HepG2 (cell line): ENCODE measurements around the gene ARL16. TPM values are rescaled to one million over a fixed set of nuclear protein-coding genes. Genes with fewer than 3 reads are reported as not detected.
A peak's percentile ranks its signal among the peaks of the same experiment; 100 is the strongest.

Experiments
- ATAC-seq: fragments of 200-7000 bp; cut with Tn5 transposase; 3 replicates; pipeline ENCODE4 v1.9.1; 2020; ENCODE audit warnings: mild to moderate bottlenecking, moderate library complexity
- BruUV-seq: library from RNA; stranded (reverse); fragments of 400-500 nt; replicated peaks from 2 replicates; lab custom pipeline; 2021; lab: Mats Ljungman, UMichigan
- CTCF ChIA-PET: fragments of 300-600 bp; formaldehyde crosslinking; extraction: SDS; loops from one replicate; lab custom pipeline; 2021; ENCODE audit warnings: low total read pairs, inconsistent platforms, low intra/inter-chr PET ratio; lab: Yijun Ruan, JAX
- POLR2A ChIA-PET: fragments of 350-600 bp; sonication (Branson Sonifier 250); formaldehyde crosslinking; loops from one replicate; lab custom pipeline; 2020; ENCODE audit warnings: antibody characterized with exemption, inconsistent platforms; lab: Yijun Ruan, JAX
- DNase-seq: peaks from one replicate; pipeline ENCODE4 v3.0.0-alpha.2; 2015; ENCODE audit warnings: low spot score
- FAIRE-seq: peaks from 3 replicates; lab custom pipeline; 2011; peaks lifted over from hg19 to GRCh38; lab: Jason Lieb, UNC
- H2AFZ ChIP-seq: one replicate; pipeline ENCODE4 v1.6.1; 2011; ENCODE audit warnings: low read length, inconsistent platforms
- H3K27ac ChIP-seq: fragments of 300-600 bp; 3 replicates; pipeline ENCODE4 v1.8.0; 2011; ENCODE audit warnings: mixed run types, mild to moderate bottlenecking, mixed read lengths, low read length, inconsistent platforms; ENCODE audit not compliant: insufficient read depth; ENCODE audit errors: extremely low read length
- H3K27me3 ChIP-seq, 2 experiments: fragments of 200-600 bp in 1 of 2; 2 replicates in 1 of 2; 3 replicates in 1 of 2; pipeline versions ENCODE4 v1.6.0 to v1.8.0; 2011; ENCODE audit warnings: low read length in 2 of 2, mild to moderate bottlenecking in 2 of 2, moderate library complexity in 2 of 2, inconsistent platforms in 1 of 2; ENCODE audit not compliant: insufficient read depth in 2 of 2, control insufficient read depth in 1 of 2
- H3K36me3 ChIP-seq, 2 experiments: fragments of 200-600 bp in 1 of 2; replicated peaks in 1 of 2; 2 replicates in 1 of 2; 3 replicates in 1 of 2; pipeline versions ENCODE4 v1.5.1 to v1.8.0; 2011; ENCODE audit warnings: low read length in 2 of 2, inconsistent platforms in 1 of 2; ENCODE audit not compliant: insufficient read depth in 2 of 2, control insufficient read depth in 1 of 2
- H3K4me1 ChIP-seq: 2 replicates; pipeline ENCODE4 v1.5.1; 2012; ENCODE audit warnings: low read length, inconsistent platforms; ENCODE audit not compliant: insufficient read depth
- H3K4me2 ChIP-seq: 2 replicates; pipeline ENCODE4 v1.6.0; 2011; ENCODE audit warnings: low read depth, low read length, inconsistent platforms
- H3K4me3 ChIP-seq, 3 experiments: fragments of 200-600 bp in 1 of 3; sonication (generic), shearing (Covaris generic) in 1 of 3; replicated peaks in 1 of 3; 2 replicates each; pipeline ENCODE4 v1.5.1; 2011 to 2016; ENCODE audit warnings: low read length in 3 of 3, inconsistent platforms in 2 of 3, low read depth in 2 of 3, mild to moderate bottlenecking in 2 of 3, control low read depth in 1 of 3, mixed read lengths in 1 of 3; ENCODE audit not compliant: insufficient read depth in 1 of 3
- H3K79me2 ChIP-seq: one replicate; pipeline ENCODE4 v1.6.1; 2011; ENCODE audit warnings: low read length, inconsistent platforms; ENCODE audit not compliant: insufficient read depth
- H3K9ac ChIP-seq: 2 replicates; pipeline ENCODE4 v1.6.0; 2011; ENCODE audit warnings: mild to moderate bottlenecking, low read depth, low read length, inconsistent platforms; ENCODE audit not compliant: insufficient read depth
- H3K9me3 ChIP-seq: 2 replicates; pipeline ENCODE4 v1.5.1; 2012; ENCODE audit warnings: mild to moderate bottlenecking, low read length
- H4K20me1 ChIP-seq: 2 replicates; pipeline ENCODE4 v1.6.0; 2011; ENCODE audit warnings: inconsistent platforms, mild to moderate bottlenecking, low read length, moderate library complexity; ENCODE audit not compliant: insufficient read depth
- CREB1 ChIP-seq, 2 experiments: fragments of 450-650 bp in 1 of 2; IDR thresholded peaks; 2 replicates each; pipeline ENCODE4 v1.6.1; 2016 to 2017; ENCODE audit warnings: control low read depth in 1 of 2, mild to moderate bottlenecking in 1 of 2, missing compliant biosample characterization in 1 of 2, missing genetic modification characterization in 1 of 2
- DZIP1 ChIP-seq: sonication (generic); formaldehyde crosslinking; IDR thresholded peaks from 2 replicates; pipeline ENCODE4 v1.5.0; 2020; ENCODE audit warnings: mild to moderate bottlenecking, missing genetic modification reagents
- HNRNPL ChIP-seq: fragments of 200-400 bp; formaldehyde crosslinking; IDR thresholded peaks from 2 replicates; pipeline ENCODE4 v1.6.1; 2017; ENCODE audit warnings: mild to moderate bottlenecking, low read depth, low read length
- ISL2 ChIP-seq: sonication (generic); formaldehyde crosslinking; IDR thresholded peaks from 2 replicates; pipeline ENCODE4 v1.5.0; 2020; ENCODE audit warnings: missing genetic modification reagents
- MED1 ChIP-seq: sonication (generic); formaldehyde crosslinking; IDR thresholded peaks from 2 replicates; pipeline ENCODE4 v1.4.0; 2020; ENCODE audit warnings: missing genetic modification reagents
- REXO4 ChIP-seq: sonication (generic); formaldehyde crosslinking; IDR thresholded peaks from 2 replicates; pipeline ENCODE4 v1.8.0; 2022; ENCODE audit warnings: missing genetic modification reagents, mild to moderate bottlenecking, borderline replicate concordance
- SPEN ChIP-seq: sonication (generic); formaldehyde crosslinking; IDR thresholded peaks from 2 replicates; pipeline ENCODE4 v1.5.1; 2020; ENCODE audit warnings: low read depth, mild to moderate bottlenecking, missing genetic modification reagents
- SYNCRIP ChIP-seq: fragments of 200-400 bp; formaldehyde crosslinking; IDR thresholded peaks from 2 replicates; pipeline ENCODE4 v1.6.1; 2018; ENCODE audit warnings: mild to moderate bottlenecking, low read depth, low read length; ENCODE audit not compliant: insufficient read depth
- ZBTB20 ChIP-seq: sonication (generic); formaldehyde crosslinking; IDR thresholded peaks from 2 replicates; pipeline ENCODE4 v1.8.1; 2023; ENCODE audit warnings: missing genetic modification reagents, low read depth, mild to moderate bottlenecking, borderline replicate concordance
- ZFP41 ChIP-seq: sonication (generic); formaldehyde crosslinking; IDR thresholded peaks from 2 replicates; pipeline ENCODE4 v1.4.0; 2020; ENCODE audit warnings: mild to moderate bottlenecking, missing genetic modification reagents, borderline replicate concordance
- ZKSCAN5 ChIP-seq: sonication (generic); formaldehyde crosslinking; IDR thresholded peaks from 2 replicates; pipeline ENCODE4 v1.5.1; 2020; ENCODE audit warnings: mild to moderate bottlenecking, missing genetic modification reagents
- ZNF160 ChIP-seq: sonication (generic); formaldehyde crosslinking; IDR thresholded peaks from 2 replicates; pipeline ENCODE4 v1.8.0; 2022; ENCODE audit warnings: mild to moderate bottlenecking, inconsistent platforms, missing genetic modification reagents
- ZNF234 ChIP-seq: sonication (generic); formaldehyde crosslinking; conservative IDR thresholded peaks from 2 replicates; pipeline ENCODE4 v1.5.1; 2020; ENCODE audit warnings: mild to moderate bottlenecking, missing genetic modification reagents
- ZNF432 ChIP-seq: sonication (generic); formaldehyde crosslinking; IDR thresholded peaks from 2 replicates; pipeline ENCODE4 v1.5.0; 2020; ENCODE audit warnings: missing genetic modification reagents, mild to moderate bottlenecking, borderline replicate concordance
- ZNF609 ChIP-seq: sonication (generic); formaldehyde crosslinking; IDR thresholded peaks from 2 replicates; pipeline ENCODE4 v1.4.0; 2020; ENCODE audit warnings: mild to moderate bottlenecking, missing genetic modification reagents, borderline replicate concordance
- ZSCAN21 ChIP-seq: sonication (generic); formaldehyde crosslinking; IDR thresholded peaks from 2 replicates; pipeline ENCODE4 v1.8.0; 2022; ENCODE audit warnings: mild to moderate bottlenecking, missing genetic modification reagents, moderate library complexity, borderline replicate concordance
- WGBS: methylation state at CpG from one replicate; pipeline ENCODE4 v1.1.6; 2017; ENCODE audit warnings: low lambda C conversion rate; 5-methylcytosine and 5-hydroxymethylcytosine counted together
- in situ Hi-C: cut with HindIII; loops from 2 replicates; pipeline ENCODE4 v1.10.0; 2017; ENCODE audit warnings: low pct_unique_long_range_greater_than_20kb; ENCODE audit not compliant: extremely low pct_ligation_motif_present
- intact Hi-C: fragments of 100-400 bp; cut with micrococcal nuclease; formaldehyde crosslinking; loops from one replicate; pipeline ENCODE4 v1.10.0; 2022; ENCODE audit not compliant: unreplicated experiment
- polyA plus RNA-seq, 8 experiments: library from polyadenylated mRNA; depleted of rRNA in 3 of 8; stranded (reverse) in 7 of 8; unstranded in 1 of 8; fragments of >200 nt; fragmentation: Illumina TruSeq in 4 of 8; extraction: Trizol in 4 of 8; gene quantifications; 2 replicates each; pipeline versions ENCODE4 v1.2.1 to v1.2.3, GENCODE V29; 2011 to 2016; ENCODE audit warnings: low read depth in 4 of 8, missing spikeins in 1 of 8, mixed read lengths in 1 of 8; ENCODE audit not compliant: insufficient read depth in 1 of 8
- total RNA-seq, 5 experiments: library from RNA; depleted of rRNA; stranded (reverse); fragments of >200 nt; fragmentation: Illumina TruSeq; extraction: Trizol; gene quantifications; 2 replicates each; pipeline ENCODE4 v1.2.3, GENCODE V29; 2016; ENCODE audit warnings: low read depth in 1 of 5

Gene ARL16
- total and polyA plus RNA-seq, 2 of the 13 experiments (the other 11 are each of a cell fraction or from before 2014, with no cell fraction given): 20.8 to 30.8 TPM

- Histone ChIP-seq H3K9me3 (no peaks in the 10 kb centered on the region), H3K36me3 (peaks cover 21 to 43% of the 10 kb centered on the region in 2 experiments), H4K20me1 (no peaks in the 10 kb centered on the region), H3K4me3 (peak overlapping the region; percentile 87 to 95 (median 92); a peak in 5 of 6 replicates), H2AFZ (no peak overlapping the region), H3K4me2 (peak overlapping the region; percentile 96), H3K4me1 (peaks cover 32% of the 10 kb centered on the region), H3K27ac (peak overlapping the region; percentile 93), H3K9ac (peak overlapping the region; percentile 93), H3K79me2 (peaks cover 31% of the 10 kb centered on the region), H3K27me3 (no peaks in the 10 kb centered on the region; a peak in 1 of 5 replicates)
- intact Hi-C loops (no loop called here), in situ Hi-C loops (no loop called here)
- BruUV-seq: no TSS peak
- FAIRE-seq (no peak), DNase-seq (no peak), ATAC-seq (no peak)
- WGBS: 88% methylated on average over 28 of the region's 39 CpGs
- ChIA-PET CTCF (no interaction called here), POLR2A (interaction anchor here (0.8 to 6.3 kb wide), 19 partner anchors 9 to 389 kb away, joined by 3 to 143 read pairs (median 8); partner anchors contain the start of genes ARL16, CCDC137, DCXR and HGS)
- no peak for TF ChIP-seq MED1 (CRISPR knock-in tag)
- peak; percentile 78; the same call in 1 of the 2 replicates for TF ChIP-seq HNRNPL
- TF ChIP-seq ZNF160 (CRISPR knock-in tag): no peak
- no peak for TF ChIP-seq CREB1 (IDR thresholded peaks at IDR 0.05)
- TF ChIP-seq CREB1 (CRISPR knock-in tag; IDR thresholded peaks at IDR 0.05): no peak
- TF ChIP-seq DZIP1 (CRISPR knock-in tag): peak; percentile 66; the same call in 1 of the 2 replicates
- TF ChIP-seq ISL2 (CRISPR knock-in tag): no peak
- TF ChIP-seq ZSCAN21 (CRISPR knock-in tag): no peak
- TF ChIP-seq ZNF432 (CRISPR knock-in tag): no peak
- no peak for TF ChIP-seq ZNF234 (CRISPR knock-in tag)
- no peak; the same call in 1 of the 2 replicates for TF ChIP-seq ZBTB20 (CRISPR knock-in tag)
- no peak for TF ChIP-seq REXO4 (CRISPR knock-in tag)
- TF ChIP-seq SPEN (CRISPR knock-in tag): 0 out of 2 replicates have a peak, but pooled peaks have one; percentile 5
- 0 out of 2 replicates have a peak, but pooled peaks have one; percentile 35 for TF ChIP-seq ZFP41 (CRISPR knock-in tag)
- no peak for TF ChIP-seq SYNCRIP
- TF ChIP-seq ZNF609 (CRISPR knock-in tag): no peak
- no peak for TF ChIP-seq ZKSCAN5
These were observed 31.0 kb upstream of the ARL16 start for GRCh38 chr17:81714412-81715106.
